ENCODE data around the gene ARHGAP26. TPM values are rescaled to one million over a fixed set of nuclear protein-coding genes. Genes with fewer than 3 reads are reported as not detected.
A peak's percentile ranks its signal among the peaks of the same experiment; 100 is the strongest.

ARHGAP26 gene
- total RNA-seq, 4 donors from 2014 or later, result 61.0 to 76.7 (median 61.2) TPM

DNA sequence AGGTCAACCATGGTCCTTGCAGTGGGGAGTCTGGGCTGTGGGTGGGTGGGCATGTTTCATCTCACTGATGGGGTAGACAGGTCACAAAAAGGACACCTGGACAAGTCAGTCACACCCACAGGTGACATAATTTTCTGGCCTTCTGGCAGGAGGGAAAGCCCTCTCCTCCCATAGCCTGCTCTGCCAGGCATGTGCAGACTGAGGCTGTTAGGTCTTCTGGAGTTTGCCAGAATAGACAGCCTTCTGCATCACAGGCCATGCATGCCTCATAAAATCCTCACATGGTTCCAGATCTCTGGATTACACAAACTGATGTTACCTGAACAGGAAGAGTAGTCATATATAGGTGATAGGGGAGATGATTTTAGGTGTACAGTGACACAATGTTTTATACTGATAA, 49.1 kb downstream of the ARHGAP26 start:
- Histone ChIP-seq H3K4me1 (peaks cover 42 to 86% (median 74%) of the 10 kb centered on the region in 4 donors), H3K4me3 (no peak overlapping the region), H3K9me3 (no peaks in the 10 kb centered on the region), H3K36me3 (no peaks in the 10 kb centered on the region), H3K27ac (peak overlapping the region; percentile 80 to 86 (median 84)), H3K27me3 (no peaks in the 10 kb centered on the region)
- intact Hi-C loops (cut with DNase I; ENCODE audit: low total_unique reads) (no loop called here), in situ Hi-C loops (cut with MboI; ENCODE audit: low pct_ligation_motif_present in 1 of 4, low pct_unique_long_range_greater_than_20kb in 1 of 4, low sequenced_read_pairs in 3 of 4) (no loop called here)
- DNase-seq, result peak; percentile 54
- TF ChIP-seq, protein P1, sequence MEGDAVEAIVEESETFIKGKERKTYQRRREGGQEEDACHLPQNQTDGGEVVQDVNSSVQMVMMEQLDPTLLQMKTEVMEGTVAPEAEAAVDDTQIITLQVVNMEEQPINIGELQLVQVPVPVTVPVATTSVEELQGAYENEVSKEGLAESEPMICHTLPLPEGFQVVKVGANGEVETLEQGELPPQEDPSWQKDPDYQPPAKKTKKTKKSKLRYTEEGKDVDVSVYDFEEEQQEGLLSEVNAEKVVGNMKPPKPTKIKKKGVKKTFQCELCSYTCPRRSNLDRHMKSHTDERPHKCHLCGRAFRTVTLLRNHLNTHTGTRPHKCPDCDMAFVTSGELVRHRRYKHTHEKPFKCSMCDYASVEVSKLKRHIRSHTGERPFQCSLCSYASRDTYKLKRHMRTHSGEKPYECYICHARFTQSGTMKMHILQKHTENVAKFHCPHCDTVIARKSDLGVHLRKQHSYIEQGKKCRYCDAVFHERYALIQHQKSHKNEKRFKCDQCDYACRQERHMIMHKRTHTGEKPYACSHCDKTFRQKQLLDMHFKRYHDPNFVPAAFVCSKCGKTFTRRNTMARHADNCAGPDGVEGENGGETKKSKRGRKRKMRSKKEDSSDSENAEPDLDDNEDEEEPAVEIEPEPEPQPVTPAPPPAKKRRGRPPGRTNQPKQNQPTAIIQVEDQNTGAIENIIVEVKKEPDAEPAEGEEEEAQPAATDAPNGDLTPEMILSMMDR (IDR thresholded peaks at IDR 0.05), result no peak
- no peak for TF ChIP-seq EP300 (IDR thresholded peaks at IDR 0.05; ENCODE audit: low read depth)
- peak in 2 of 3 donors; percentile 50 to 69 for TF ChIP-seq POLR2AphosphoS5 (IDR thresholded peaks at IDR 0.05)
- peak; percentile 29 for TF ChIP-seq POLR2A (IDR thresholded peaks at IDR 0.05)

DNA sequence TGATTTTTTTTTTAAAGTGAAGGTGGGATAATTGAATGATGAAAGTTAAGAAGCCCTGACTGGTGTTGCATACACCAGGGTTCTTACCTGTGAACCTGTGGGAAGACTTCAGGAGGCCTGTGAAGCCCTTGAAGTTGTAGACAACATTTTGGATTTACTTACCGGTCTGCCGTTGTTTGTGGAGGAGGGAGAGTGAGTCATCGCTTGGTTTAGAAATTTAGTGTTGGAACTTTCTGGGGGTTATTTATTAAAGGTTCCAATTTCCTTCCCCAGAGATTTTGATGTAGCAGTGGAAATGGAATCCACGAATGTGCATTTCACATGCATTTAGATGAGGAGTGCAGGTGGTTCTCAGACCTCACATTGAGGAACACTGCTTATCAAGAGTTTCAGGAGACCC, 49.6 kb downstream of the ARHGAP26 start:
- DNase-seq, result no peak
- in situ Hi-C loops (cut with MboI; ENCODE audit: low pct_ligation_motif_present in 1 of 4, low pct_unique_long_range_greater_than_20kb in 1 of 4, low sequenced_read_pairs in 3 of 4) (no loop called here), intact Hi-C loops (cut with DNase I; ENCODE audit: low total_unique reads) (no loop called here)
- WGBS, 2 donors (ENCODE audit: low coverage in 1 of 2), result 31 to 40% methylated on average over 1 to 4 of the region's 4 CpGs
- TF ChIP-seq EP300 (IDR thresholded peaks at IDR 0.05; ENCODE audit: low read depth) (no peak), POLR2AphosphoS5 (IDR thresholded peaks at IDR 0.05) (no peak), POLR2A (IDR thresholded peaks at IDR 0.05) (no peak)
- TF ChIP-seq, protein P1 (IDR thresholded peaks at IDR 0.05), result no peak
- Histone ChIP-seq H3K27ac (peak overlapping the region; percentile 80 to 86 (median 84)), H3K4me1 (peaks cover 46 to 88% (median 79%) of the 10 kb centered on the region in 4 donors), H3K9me3 (no peaks in the 10 kb centered on the region), H3K36me3 (no peaks in the 10 kb centered on the region), H3K4me3 (no peak overlapping the region), H3K27me3 (no peaks in the 10 kb centered on the region)

DNA sequence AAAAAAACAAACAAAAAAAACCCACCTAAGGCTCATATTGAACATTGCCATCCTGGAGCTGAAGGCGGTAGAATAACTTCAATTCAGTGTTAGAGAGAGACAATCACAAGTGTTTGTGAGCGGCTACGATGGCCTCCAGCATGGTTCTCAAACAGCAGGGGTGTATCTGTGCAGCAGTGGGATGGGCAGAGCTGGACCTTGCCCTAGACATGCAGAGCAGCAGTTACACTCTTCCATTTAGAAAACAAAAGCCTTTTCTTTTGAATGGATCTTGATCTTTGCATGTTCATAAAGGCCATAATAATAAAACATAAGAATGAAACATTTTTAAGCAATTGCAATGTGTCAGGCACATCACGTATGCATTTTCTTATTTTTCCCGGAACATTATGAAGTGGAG, 50.3 kb downstream of the ARHGAP26 start:
- in situ Hi-C loops (cut with MboI; ENCODE audit: low pct_ligation_motif_present in 1 of 4, low pct_unique_long_range_greater_than_20kb in 1 of 4, low sequenced_read_pairs in 3 of 4) (no loop called here), intact Hi-C loops (cut with DNase I; ENCODE audit: low total_unique reads) (no loop called here)
- Histone ChIP-seq H3K36me3 (no peaks in the 10 kb centered on the region), H3K27me3 (no peaks in the 10 kb centered on the region), H3K4me3 (no peak overlapping the region), H3K27ac (peak overlapping the region; percentile 80 to 86 (median 84)), H3K9me3 (no peaks in the 10 kb centered on the region), H3K4me1 (peaks cover 46 to 95% (median 86%) of the 10 kb centered on the region in 4 donors)
- WGBS, 2 donors (ENCODE audit: low coverage in 1 of 2), result 60 to 67% methylated on average over 3 to 5 of the region's 5 CpGs
- peak; percentile 45 for TF ChIP-seq POLR2A (IDR thresholded peaks at IDR 0.05)
- TF ChIP-seq POLR2AphosphoS5 (IDR thresholded peaks at IDR 0.05), result peak; percentile 42 to 75 (median 67)
- TF ChIP-seq EP300 (IDR thresholded peaks at IDR 0.05; ENCODE audit: low read depth), result peak; percentile 6
- TF ChIP-seq, protein P1 (IDR thresholded peaks at IDR 0.05), result no peak
- peak; percentile 79 for DNase-seq

DNA sequence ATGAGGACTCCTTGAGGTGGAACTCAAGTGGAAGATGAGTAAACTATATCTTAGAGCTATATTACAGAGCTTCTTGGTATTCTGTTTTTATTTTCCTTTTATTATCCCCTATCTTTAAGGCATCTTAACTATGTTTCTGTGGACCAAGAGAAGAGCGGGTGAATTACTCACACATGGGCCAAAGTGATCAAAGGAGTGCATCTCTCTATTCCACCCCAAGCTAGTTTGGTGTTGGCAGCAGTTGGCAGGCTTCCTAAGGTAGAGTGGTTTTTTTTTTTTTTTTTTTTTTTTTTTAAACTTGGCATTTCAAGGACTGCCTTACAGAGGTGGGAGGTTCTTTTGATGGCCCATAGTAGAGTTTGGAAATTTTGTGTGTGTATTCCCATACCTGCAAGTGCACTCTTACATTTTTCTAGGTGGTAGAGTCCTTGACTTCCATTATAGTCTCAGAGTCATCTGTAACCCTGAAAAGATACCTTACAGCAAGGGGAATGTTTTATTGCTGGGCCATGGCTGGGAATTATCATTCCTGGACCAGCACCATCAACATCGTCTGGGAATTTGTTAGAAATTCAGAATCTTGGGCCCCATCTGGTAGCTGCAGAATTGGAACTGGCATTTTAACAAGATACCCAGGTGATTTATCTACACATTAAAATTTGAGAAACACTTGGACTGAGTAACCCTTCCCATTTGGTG, 51.0 kb downstream of the ARHGAP26 start:
- H3K4me1 ChIP-seq, result peaks cover 44 to 95% (median 87%) of the 10 kb centered on the region in 4 donors
- in situ Hi-C loops (cut with MboI; ENCODE audit: low pct_ligation_motif_present in 1 of 4, low pct_unique_long_range_greater_than_20kb in 1 of 4, low sequenced_read_pairs in 3 of 4) (no loop called here), intact Hi-C loops (cut with DNase I; ENCODE audit: low total_unique reads) (no loop called here)
- H3K27ac ChIP-seq, result peak overlapping the region; percentile 80 to 86 (median 84)
- no peaks in the 10 kb centered on the region for H3K36me3 ChIP-seq
- H3K9me3 ChIP-seq, result no peaks in the 10 kb centered on the region
- DNase-seq, result no peak
- TF ChIP-seq EP300 (IDR thresholded peaks at IDR 0.05; ENCODE audit: low read depth), result no peak
- TF ChIP-seq, protein P1 (IDR thresholded peaks at IDR 0.05), result no peak
- TF ChIP-seq POLR2A (IDR thresholded peaks at IDR 0.05), result no peak
- no peak for TF ChIP-seq POLR2AphosphoS5 (IDR thresholded peaks at IDR 0.05)
- H3K27me3 ChIP-seq, result no peaks in the 10 kb centered on the region
- 71 to 79% methylated on average over 1 to 2 of the region's 2 CpGs for WGBS, 2 donors (ENCODE audit: low coverage in 1 of 2)
- H3K4me3 ChIP-seq, result no peak overlapping the region
